ENCODE data around the gene FARP1.

DNA sequence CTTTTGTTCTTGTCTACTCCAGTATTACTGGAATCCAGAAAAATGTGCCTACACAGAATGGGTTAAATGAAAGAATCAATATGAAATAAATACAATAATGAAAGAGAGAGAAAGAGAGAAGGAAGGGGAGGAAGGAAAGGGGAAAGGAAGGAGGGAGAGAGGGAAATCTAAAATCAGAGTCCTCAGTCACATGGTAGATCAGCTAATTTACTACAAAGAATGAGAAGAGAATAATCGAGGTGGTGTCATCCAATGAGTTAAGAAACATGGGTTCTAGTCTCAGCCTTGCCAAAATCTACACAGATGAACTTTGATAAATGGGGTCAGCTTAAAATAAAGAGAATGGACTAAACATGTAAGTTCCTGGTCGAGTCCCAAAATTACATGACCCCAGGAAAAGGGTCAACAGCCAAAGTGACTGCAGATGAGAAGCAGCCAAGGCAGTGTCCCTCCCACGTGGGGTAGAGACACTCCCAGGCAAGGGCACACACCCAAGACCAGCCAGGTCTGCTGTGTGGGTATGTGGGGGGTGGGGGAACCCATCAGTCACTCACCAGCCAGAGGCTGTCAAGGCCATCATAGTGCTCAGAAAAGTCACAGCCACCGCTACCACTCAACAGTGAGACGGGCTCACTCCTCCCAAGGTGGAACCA, 330.4 kb downstream of the FARP1 start:
- TF ChIP-seq, protein P1, sequence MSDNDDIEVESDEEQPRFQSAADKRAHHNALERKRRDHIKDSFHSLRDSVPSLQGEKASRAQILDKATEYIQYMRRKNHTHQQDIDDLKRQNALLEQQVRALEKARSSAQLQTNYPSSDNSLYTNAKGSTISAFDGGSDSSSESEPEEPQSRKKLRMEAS (IDR thresholded peaks at IDR 0.05): no peak
- TF ChIP-seq TCF12 (IDR thresholded peaks at IDR 0.05; ENCODE audit: low read depth) (no peak), TEAD4 (IDR thresholded peaks at IDR 0.05) (no peak), CEBPB (IDR thresholded peaks at IDR 0.05) (no peak), CREB1 (IDR thresholded peaks at IDR 0.05; ENCODE audit: low read depth) (no peak), ZBTB7A (IDR thresholded peaks at IDR 0.05; ENCODE audit: low read depth) (no peak), YY1 (IDR thresholded peaks at IDR 0.05; ENCODE audit: low read depth) (no peak)
- TF ChIP-seq, protein P2, sequence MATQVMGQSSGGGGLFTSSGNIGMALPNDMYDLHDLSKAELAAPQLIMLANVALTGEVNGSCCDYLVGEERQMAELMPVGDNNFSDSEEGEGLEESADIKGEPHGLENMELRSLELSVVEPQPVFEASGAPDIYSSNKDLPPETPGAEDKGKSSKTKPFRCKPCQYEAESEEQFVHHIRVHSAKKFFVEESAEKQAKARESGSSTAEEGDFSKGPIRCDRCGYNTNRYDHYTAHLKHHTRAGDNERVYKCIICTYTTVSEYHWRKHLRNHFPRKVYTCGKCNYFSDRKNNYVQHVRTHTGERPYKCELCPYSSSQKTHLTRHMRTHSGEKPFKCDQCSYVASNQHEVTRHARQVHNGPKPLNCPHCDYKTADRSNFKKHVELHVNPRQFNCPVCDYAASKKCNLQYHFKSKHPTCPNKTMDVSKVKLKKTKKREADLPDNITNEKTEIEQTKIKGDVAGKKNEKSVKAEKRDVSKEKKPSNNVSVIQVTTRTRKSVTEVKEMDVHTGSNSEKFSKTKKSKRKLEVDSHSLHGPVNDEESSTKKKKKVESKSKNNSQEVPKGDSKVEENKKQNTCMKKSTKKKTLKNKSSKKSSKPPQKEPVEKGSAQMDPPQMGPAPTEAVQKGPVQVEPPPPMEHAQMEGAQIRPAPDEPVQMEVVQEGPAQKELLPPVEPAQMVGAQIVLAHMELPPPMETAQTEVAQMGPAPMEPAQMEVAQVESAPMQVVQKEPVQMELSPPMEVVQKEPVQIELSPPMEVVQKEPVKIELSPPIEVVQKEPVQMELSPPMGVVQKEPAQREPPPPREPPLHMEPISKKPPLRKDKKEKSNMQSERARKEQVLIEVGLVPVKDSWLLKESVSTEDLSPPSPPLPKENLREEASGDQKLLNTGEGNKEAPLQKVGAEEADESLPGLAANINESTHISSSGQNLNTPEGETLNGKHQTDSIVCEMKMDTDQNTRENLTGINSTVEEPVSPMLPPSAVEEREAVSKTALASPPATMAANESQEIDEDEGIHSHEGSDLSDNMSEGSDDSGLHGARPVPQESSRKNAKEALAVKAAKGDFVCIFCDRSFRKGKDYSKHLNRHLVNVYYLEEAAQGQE (IDR thresholded peaks at IDR 0.05; ENCODE audit: low read depth): no peak
